ENCODE measurements around the gene GSN. TPM values are rescaled to one million over a fixed set of nuclear protein-coding genes. Genes with fewer than 3 reads are reported as not detected.
A peak's percentile ranks its signal among the peaks of the same experiment; 100 is the strongest.

Gene GSN
- total and polyA plus RNA-seq, 2 of the 13 experiments (the other 11 are each of a cell fraction or from before 2014, with no cell fraction given): 294 to 307 TPM

DNA sequence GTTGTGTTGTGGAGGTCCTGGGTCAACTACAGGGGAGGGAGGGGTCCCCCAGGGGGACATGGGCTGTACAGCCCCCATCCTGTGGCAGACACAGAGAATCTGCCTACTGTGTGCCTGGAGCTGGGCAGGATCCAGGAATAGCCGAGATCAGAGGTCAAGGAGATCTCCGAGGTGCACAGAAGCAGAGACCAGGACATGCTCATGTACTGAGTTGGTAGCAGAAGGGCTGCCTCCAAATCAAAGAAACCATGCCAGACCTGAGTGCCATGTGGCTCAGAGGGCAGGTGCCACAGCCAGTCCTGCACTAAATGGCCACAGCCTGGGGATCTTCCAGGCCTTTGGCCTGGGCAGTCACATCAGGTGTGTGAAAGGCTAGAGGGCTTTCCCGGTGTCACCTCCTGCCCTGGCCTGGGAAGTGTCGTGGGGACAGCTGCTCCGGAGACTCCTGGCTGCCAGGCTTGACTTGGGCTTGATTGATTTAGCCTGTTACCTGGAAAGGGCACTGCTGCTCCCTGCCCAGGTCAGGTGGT is 27.8 kb downstream of the GSN start (continued):
- no peak for TF ChIP-seq HMGA1 (CRISPR knock-in tag; conservative IDR thresholded peaks at IDR 0.05)
- no peak for TF ChIP-seq THAP9 (CRISPR knock-in tag; IDR thresholded peaks at IDR 0.05; ENCODE audit: borderline replicate concordance)
- TF ChIP-seq ZNF800 (CRISPR knock-in tag; IDR thresholded peaks at IDR 0.05): no peak
- no peak for TF ChIP-seq ZNF431 (CRISPR knock-in tag; IDR thresholded peaks at IDR 0.05; ENCODE audit: borderline replicate concordance, low read depth)
- TF ChIP-seq ELF4 (CRISPR knock-in tag; IDR thresholded peaks at IDR 0.05; ENCODE audit: borderline replicate concordance): no peak
- no peak for TF ChIP-seq ZNF235 (CRISPR knock-in tag; IDR thresholded peaks at IDR 0.05; ENCODE audit: borderline replicate concordance)
- peak; percentile 68; the same call in 1 of the 2 replicates for TF ChIP-seq NRL (CRISPR knock-in tag; IDR thresholded peaks at IDR 0.05; ENCODE audit: borderline replicate concordance)
- TF ChIP-seq SMAD9 (CRISPR knock-in tag; IDR thresholded peaks at IDR 0.05): no peak
- TF ChIP-seq POLR2G (IDR thresholded peaks at IDR 0.05; ENCODE audit: low read depth, low read length): peak; percentile 30
- 0 out of 2 replicates have a peak, but pooled peaks have one; percentile 22 for TF ChIP-seq ZNF264 (CRISPR knock-in tag; IDR thresholded peaks at IDR 0.05)
- TF ChIP-seq ZNF572 (CRISPR knock-in tag; IDR thresholded peaks at IDR 0.05): no peak
- no peak for TF ChIP-seq ZNF576 (CRISPR knock-in tag; IDR thresholded peaks at IDR 0.05)
- TF ChIP-seq, protein P1, sequence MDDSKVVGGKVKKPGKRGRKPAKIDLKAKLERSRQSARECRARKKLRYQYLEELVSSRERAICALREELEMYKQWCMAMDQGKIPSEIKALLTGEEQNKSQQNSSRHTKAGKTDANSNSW (CRISPR knock-in tag; IDR thresholded peaks at IDR 0.05; ENCODE audit: borderline replicate concordance): no peak
- TF ChIP-seq ZBTB39 (CRISPR knock-in tag; IDR thresholded peaks at IDR 0.05): no peak
- TF ChIP-seq ZNF782 (CRISPR knock-in tag; IDR thresholded peaks at IDR 0.05; ENCODE audit: borderline replicate concordance): no peak
- peak; percentile 22; the same call in 1 of the 2 replicates for TF ChIP-seq MYC (CRISPR knock-in tag; IDR thresholded peaks at IDR 0.05; ENCODE audit: borderline replicate concordance)
- TF ChIP-seq CREB1 (IDR thresholded peaks at IDR 0.05): no peak
- TF ChIP-seq CREB1 (CRISPR knock-in tag; IDR thresholded peaks at IDR 0.05): no peak
- TF ChIP-seq DDIT3 (CRISPR knock-in tag; IDR thresholded peaks at IDR 0.05): no peak
- TF ChIP-seq ZBTB1 (CRISPR knock-in tag; IDR thresholded peaks at IDR 0.05; ENCODE audit: borderline replicate concordance): no peak
- peak; percentile 64 for TF ChIP-seq NR2F6 (IDR thresholded peaks at IDR 0.05)
- TF ChIP-seq NR2F6 (CRISPR knock-in tag; IDR thresholded peaks at IDR 0.05): no peak
- TF ChIP-seq FOXM1 (CRISPR knock-in tag; IDR thresholded peaks at IDR 0.05): no peak
- TF ChIP-seq EED (CRISPR knock-in tag; IDR thresholded peaks at IDR 0.05): no peak

Measured in HepG2 (cell line).